NCI-H2171 (cell line): ENCODE results near the gene ASPSCR1.

ENCODE experiments used
- DNase-seq: peaks from one replicate; lab custom pipeline; 2025; lab: John Stamatoyannopoulos, UW

ASPSCR1 gene

GRCh38 chr17:81960130-81960958 lies 17.1 kb upstream of the ASPSCR1 start:
- no peak for DNase-seq

- peak; percentile 18 for DNase-seq
Observed at GRCh38 chr17:81961087-81961511, 16.3 kb upstream of the ASPSCR1 start, which contains the start of gene NOTUM. Gene NOTUM, minus strand, starts transcription at chr17:81961187. Its CDS starts 278 bp downstream, at chr17:81960909.

GRCh38 chr17:81961521-81962498 lies 15.6 kb upstream of the ASPSCR1 start:
- DNase-seq: no peak

GRCh38 chr17:81962499-81963441 lies 14.7 kb upstream of the ASPSCR1 start:
- no peak for DNase-seq

GRCh38 chr17:81964081-81964849 lies 13.2 kb upstream of the ASPSCR1 start:
- DNase-seq: no peak

GRCh38 chr17:81966343-81967243 lies 10.8 kb upstream of the ASPSCR1 start:
- DNase-seq: peak; percentile 76

- no peak for DNase-seq
Observed at GRCh38 chr17:81967244-81967532, 10.2 kb upstream of the ASPSCR1 start.

GRCh38 chr17:81967533-81968395 lies 9.7 kb upstream of the ASPSCR1 start:
- peak; percentile 88 for DNase-seq

- no peak for DNase-seq
Observed at GRCh38 chr17:81968396-81968745, 9.1 kb upstream of the ASPSCR1 start.

- no peak for DNase-seq
Observed at GRCh38 chr17:81968850-81969812, 8.3 kb upstream of the ASPSCR1 start.

- DNase-seq: no peak
Observed at GRCh38 chr17:81973432-81973831, 4.0 kb upstream of the ASPSCR1 start.

- no peak for DNase-seq
Observed at GRCh38 chr17:81976332-81977210, 858 bp upstream of the ASPSCR1 start.

- DNase-seq: no peak
Observed at GRCh38 chr17:81978524-81979298, 1.3 kb downstream of the ASPSCR1 start.

- DNase-seq: no peak
Observed at GRCh38 chr17:81980122-81980521, 2.7 kb downstream of the ASPSCR1 start.

GRCh38 chr17:81980707-81981343 lies 3.4 kb downstream of the ASPSCR1 start:
- DNase-seq: no peak
